Stimulated activated CD4-positive, alpha-beta T cell treated with anti-CD3 and anti-CD28 coated beads, Interleukin-15, amount 100 ng/mL, for 24 hours (primary cell): Measurements from ENCODE around the gene RPS6KC1.
"Not testable (repeated sequence)": the region's sequence is repeated elsewhere in the genome, so short reads cannot be mapped to it uniquely, and the experiment has no call there.

Source experiments
- DNase-seq: peaks from one replicate; pipeline ENCODE4 v3.0.0-alpha.2; 2020

The RPS6KC1 gene

GRCh38 chr1:213160442-213160841, 109.4 kb downstream of the RPS6KC1 start:
- DNase-seq = not testable (repeated sequence)

- no peak for DNase-seq
These were observed 111.3 kb downstream of the RPS6KC1 start for GRCh38 chr1:213162338-213162737.

- DNase-seq = no peak
These were observed 111.8 kb downstream of the RPS6KC1 start for GRCh38 chr1:213162862-213163261.

- no peak for DNase-seq
These were observed 112.3 kb downstream of the RPS6KC1 start for GRCh38 chr1:213163278-213163711.

- DNase-seq = no peak
These were observed 113.5 kb downstream of the RPS6KC1 start for GRCh38 chr1:213164561-213164960.

- no peak for DNase-seq
These were observed 115.8 kb downstream of the RPS6KC1 start for GRCh38 chr1:213166852-213167251.

- no peak for DNase-seq
These were observed 120.7 kb downstream of the RPS6KC1 start for GRCh38 chr1:213171711-213172110.

- no peak for DNase-seq
These were observed 125.3 kb downstream of the RPS6KC1 start for GRCh38 chr1:213176341-213176740.

- DNase-seq = no peak
These were observed 128.7 kb downstream of the RPS6KC1 start for GRCh38 chr1:213179784-213180183.

GRCh38 chr1:213180833-213181232, 129.8 kb downstream of the RPS6KC1 start:
- DNase-seq = no peak

GRCh38 chr1:213183036-213183672, 132.1 kb downstream of the RPS6KC1 start:
- DNase-seq = no peak

- DNase-seq = no peak
These were observed 135.1 kb downstream of the RPS6KC1 start for GRCh38 chr1:213186168-213186567.

- no peak for DNase-seq
These were observed 141.0 kb downstream of the RPS6KC1 start for GRCh38 chr1:213192026-213192425.

GRCh38 chr1:213194383-213194782, 143.3 kb downstream of the RPS6KC1 start:
- no peak for DNase-seq

GRCh38 chr1:213194855-213195254, 143.8 kb downstream of the RPS6KC1 start:
- DNase-seq = no peak

GRCh38 chr1:213196328-213197054, 145.4 kb downstream of the RPS6KC1 start:
- DNase-seq = not testable (repeated sequence)

- no peak for DNase-seq
These were observed 149.6 kb downstream of the RPS6KC1 start for GRCh38 chr1:213200630-213201029.

GRCh38 chr1:213201380-213202155, 150.5 kb downstream of the RPS6KC1 start:
- DNase-seq = no peak

- DNase-seq = no peak
These were observed 160.2 kb downstream of the RPS6KC1 start for GRCh38 chr1:213211201-213211600.

- DNase-seq = not testable (repeated sequence)
These were observed 168.0 kb downstream of the RPS6KC1 start for GRCh38 chr1:213219076-213219475.

GRCh38 chr1:213221209-213221608, 170.2 kb downstream of the RPS6KC1 start:
- DNase-seq = no peak

GRCh38 chr1:213227458-213227857, 176.4 kb downstream of the RPS6KC1 start:
- no peak for DNase-seq

GRCh38 chr1:213231795-213232231, 180.8 kb downstream of the RPS6KC1 start:
- DNase-seq = no peak

- DNase-seq = no peak
These were observed 191.8 kb downstream of the RPS6KC1 start for GRCh38 chr1:213242883-213243282.
